HL-60/S4 (cell line): ENCODE data around the gene PARK7.
"Not testable (repeated sequence)": the region's sequence is repeated elsewhere in the genome, so short reads cannot be mapped to it uniquely, and the experiment has no call there.

ENCODE experiments used
- in situ Hi-C: fragments of 300-500 bp; cut with MboI; formaldehyde crosslinking; loops from 2 replicates; pipeline ENCODE4 v1.14.3; 2022; ENCODE audit warnings: low sequenced_read_pairs

The PARK7 gene

DNA sequence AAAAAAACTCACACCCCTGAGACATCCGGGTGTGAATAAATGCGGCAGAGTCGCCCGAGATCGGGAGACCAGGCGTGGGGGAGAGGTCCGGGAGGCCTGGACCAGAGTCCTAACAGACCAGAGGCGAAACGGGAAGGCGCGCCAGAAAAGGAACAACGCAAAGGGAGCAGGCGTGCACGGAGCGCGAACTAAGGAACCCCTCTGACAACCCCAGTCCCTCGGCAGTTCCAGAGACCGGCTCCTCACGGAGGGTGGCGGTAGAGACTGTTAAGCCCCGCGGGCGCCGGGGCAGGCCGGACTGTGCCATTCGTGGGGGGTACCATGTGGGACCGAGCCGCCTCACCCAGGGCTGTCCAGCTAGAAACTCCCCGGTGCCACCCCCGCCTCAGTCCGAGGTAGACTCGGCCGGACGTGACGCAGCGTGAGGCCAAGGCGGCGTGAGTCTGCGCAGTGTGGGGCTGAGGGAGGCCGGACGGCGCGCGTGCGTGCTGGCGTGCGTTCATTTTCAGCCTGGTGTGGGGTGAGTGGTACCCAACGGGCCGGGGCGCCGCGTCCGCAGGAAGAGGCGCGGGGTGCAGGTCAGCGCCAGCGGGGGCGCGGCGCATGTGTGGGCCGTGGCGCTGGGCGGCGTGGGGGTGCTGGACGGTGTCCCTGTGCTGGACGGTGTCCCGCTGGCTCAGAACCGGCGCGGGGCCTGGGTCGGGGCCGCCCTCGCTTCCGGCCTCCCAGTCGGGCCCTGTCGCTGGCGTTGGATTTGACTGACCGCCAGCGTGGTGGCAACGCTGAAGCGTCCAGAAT lies at the start of gene PARK7:
TSS of gene PARK7 (plus strand) at position 496 of the 798 bp plus-strand sequence. CDS start 1,075 bp downstream, outside the sequence.
- in situ Hi-C loops: no loop called here

DNA sequence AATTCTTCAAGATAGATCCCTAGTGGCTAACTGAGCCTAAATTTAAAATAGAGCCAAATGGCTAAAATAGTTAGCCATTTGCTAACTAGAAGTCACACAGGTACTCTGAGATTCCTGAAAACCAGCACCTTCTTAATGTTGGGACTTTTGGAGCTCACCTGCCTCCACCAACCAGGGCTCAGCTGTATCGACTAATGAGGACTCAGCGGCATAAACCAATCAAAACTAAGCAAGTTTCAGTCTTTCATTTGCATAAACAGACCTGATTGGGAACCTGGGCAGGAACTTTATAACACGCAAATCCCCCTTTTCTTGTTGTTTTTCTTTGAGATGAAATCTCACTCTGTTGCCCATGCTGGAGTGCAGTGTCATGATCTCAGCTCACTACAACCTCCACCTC lies 49.4 kb upstream of the PARK7 start:
- in situ Hi-C loops: no loop called here

DNA sequence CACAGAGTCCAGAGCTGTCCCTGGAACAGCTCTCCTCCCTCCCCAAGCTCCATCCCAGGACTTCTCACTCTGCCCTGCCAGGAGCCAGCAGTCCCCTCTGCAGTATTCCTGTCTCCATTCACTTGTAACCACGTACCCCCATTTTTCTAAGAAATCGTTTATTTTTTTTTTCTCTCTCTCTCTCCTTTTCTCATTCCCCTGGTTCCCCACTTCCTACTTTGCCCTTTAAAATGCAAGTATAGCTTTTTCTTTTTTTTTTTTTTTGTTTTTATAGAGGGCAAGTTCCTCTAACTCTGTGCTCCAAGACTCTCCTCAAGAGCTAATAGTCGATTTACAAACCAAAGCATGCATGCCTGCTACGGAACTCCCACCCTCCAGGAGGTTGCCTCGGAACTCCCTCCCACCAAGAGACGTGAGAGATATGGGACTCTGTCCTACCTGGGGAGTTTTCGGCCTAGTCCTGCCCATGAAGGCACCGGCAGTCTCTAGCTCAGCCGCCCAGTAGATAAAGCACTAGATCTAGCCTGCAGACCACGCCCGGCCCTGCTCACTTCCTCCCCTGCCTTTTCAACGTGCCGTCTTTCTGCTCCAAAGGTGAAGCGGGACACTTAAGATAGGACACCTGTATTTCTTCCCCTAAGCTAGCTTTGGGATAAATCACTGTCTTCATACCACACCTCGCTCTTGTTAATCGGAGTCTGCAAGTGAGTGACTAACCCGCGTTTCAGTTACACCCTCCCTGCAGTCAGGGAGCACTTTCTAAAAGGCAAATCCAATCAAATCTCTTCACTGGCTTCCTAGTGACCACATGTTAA lies 48.6 kb upstream of the PARK7 start:
- in situ Hi-C loops: no loop called here

DNA sequence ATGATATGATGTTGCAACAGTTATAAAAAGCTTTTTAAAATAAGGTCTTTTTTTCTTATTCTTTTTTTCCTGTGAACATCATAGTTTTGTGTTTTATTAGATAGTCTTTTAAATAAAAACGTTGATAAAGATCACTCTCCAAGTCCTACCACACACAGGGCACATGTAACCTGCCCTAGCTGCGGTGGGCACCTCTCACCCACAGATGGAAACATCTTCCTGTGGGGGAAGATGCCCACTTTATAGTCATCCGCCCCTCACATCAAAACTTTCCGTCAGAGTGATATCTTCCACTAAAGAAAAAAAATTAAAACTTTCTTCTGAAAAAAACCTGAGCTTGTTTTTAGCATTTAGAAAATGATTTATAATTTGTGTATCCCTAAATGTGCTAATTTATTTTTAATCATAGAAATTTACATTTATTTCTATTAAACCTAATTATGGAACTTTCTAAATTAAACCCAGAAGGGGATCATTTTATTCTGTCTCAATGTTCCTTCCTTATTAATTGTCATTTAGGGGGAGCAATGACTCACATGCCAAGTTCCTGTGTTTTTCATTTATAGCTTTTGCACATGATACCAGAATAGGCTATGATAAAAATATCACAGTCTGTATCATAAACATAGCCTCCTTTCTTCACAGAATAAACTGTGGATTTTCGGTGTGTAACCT lies 45.5 kb upstream of the PARK7 start:
- in situ Hi-C loops: no loop called here

DNA sequence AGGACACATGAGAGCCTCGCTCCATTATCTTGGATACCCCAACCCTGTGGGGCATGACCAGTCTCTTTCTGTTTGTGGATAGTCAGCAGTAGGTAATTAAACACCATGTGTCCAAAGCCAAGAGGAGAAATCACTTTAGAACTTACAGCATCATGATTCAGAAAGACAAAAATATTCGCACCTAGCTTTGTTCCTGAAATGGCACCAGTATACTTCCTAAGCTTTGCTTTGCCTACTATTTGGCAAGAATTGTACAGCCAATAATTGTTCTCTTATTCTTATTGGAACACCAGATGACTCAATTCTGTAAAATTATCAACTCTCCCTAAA lies 45.0 kb upstream of the PARK7 start:
- in situ Hi-C loops: no loop called here

DNA sequence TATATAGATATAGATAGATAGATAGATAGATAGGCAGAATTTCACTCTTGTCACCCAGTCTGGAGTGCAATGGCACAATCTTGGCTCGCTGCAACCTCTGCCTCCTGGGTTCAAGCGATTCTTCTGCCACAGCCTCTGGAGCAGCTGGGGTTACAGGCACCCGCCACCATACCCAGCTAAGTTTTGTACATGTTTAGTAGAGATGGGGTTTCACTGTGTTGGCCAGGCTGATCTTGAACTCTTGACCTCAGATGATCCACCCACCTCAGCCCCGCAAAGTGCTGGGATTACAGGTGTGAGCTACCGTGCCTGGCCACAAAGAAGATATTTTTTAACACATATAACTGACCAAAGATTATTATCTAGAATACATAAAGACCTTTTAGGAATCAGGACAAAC lies 43.5 kb upstream of the PARK7 start:
- in situ Hi-C loops: not testable (repeated sequence)

DNA sequence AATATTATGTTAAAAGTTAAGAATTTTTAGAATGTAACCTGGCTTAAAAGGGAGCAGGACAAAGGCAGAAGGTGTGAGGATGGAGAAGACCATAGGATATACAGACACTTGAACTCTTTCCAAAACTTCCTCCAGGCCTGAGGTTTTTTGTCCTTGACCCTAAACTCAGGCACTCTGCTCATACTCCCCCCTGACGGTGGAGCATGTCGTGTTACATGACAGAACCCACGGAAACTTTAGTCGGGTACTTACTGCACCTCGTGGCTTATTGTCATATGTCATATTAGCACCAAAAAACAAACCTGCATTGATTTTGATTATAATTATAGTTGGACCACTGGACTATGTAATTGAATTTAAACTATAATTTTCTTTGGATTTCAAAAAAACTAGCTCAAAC lies 41.6 kb upstream of the PARK7 start:
- in situ Hi-C loops: no loop called here

DNA sequence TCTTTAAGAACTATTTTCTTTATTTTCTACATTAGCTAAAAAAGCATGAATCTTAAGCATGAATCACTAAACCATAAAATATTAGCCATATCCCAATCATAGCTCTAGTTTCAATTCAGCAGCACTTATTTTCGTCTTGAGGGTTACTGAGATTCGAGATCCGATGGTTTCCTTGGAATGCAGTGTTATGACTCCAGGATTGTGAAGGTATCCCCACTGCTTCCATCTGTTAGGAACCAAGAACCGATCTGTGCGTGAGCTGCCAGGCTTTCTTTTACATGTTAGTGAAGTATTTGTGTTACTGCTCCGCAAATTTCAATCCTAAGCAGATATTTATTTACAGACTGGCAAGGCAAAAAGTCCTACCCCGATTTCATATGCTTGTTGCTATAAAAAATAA lies 39.7 kb upstream of the PARK7 start:
- in situ Hi-C loops: no loop called here

- in situ Hi-C loops: no loop called here
These were observed 39.2 kb upstream of the PARK7 start for GRCh38 chr1:7922301-7922700.

DNA sequence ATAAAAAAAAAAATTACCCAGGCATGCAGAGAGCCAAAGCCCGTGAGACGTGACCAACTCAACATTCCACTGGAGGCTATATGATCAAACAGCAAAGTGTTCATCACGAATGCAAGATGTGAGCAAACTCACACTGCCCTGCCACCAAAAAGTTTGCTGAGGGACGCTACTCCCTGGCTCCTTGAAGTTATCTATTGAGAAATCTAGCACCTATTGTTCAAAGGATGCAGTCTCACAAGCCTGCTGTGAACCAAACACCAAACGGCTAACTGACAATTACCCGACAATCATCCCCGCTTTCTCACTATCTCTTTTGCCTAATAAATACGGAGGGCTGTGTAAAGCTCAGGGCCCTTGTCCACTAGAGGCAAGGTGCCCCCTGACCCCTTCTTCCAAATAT lies 34.5 kb upstream of the PARK7 start:
- in situ Hi-C loops: not testable (repeated sequence)

DNA sequence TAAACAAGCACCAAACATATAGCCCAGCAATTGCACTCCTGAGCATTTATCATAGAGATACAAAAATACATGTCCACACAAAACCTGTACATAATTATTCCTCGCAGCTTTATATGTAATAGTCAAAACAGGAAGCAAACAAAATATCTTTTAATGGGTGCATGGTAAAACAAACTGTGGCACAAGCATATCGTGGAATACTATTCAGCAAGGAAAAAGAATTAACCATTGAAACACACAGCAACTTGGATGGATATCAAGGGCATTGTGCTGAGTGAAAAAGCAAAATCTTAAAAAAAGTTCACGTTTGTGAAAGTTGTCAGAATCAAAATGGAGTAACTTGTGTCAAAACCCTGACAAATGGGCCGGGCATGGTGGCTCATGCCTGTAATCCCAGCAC lies 33.3 kb upstream of the PARK7 start:
- in situ Hi-C loops: no loop called here

- in situ Hi-C loops: no loop called here
These were observed 31.9 kb upstream of the PARK7 start for GRCh38 chr1:7929637-7930036.

DNA sequence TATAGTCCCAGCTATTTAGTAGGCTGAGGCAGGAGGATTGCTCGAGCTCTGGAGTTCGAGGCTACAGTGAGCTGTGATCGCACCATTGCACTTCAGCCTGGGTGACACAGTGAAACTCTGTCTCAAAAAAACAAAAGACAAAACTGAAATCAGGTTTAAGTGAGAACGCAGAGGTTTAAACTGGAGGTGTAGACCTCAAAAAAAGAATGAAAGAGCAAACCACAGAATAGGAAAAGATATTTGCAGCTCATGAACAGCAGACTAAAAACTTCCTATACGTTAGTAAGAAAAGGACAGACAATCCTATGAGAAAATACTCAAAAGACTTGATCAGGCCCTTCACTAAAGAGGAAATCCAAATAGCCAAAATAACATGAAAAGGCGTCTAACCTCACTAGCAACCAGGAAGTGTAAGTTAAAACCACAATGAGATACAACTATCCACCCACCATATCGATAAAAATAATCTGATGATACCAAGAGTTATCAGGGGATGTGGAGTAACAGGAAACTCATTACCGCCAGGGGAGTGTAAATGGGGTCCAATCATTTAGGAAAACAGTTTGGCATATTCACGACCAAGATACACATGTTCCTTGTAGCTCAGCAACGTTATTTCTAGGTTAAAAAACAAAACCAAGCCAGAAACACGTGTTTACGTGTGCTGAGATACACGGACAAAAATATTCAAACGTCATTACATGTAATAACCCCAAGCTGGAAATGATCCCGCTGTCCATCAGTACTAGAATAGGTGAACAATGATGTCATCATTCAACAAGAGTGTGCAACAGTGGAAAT lies 30.7 kb upstream of the PARK7 start:
- in situ Hi-C loops: no loop called here

GRCh38 chr1:7931446-7931812 lies 30.1 kb upstream of the PARK7 start:
- in situ Hi-C loops: no loop called here

GRCh38 chr1:7932524-7933138 lies 28.9 kb upstream of the PARK7 start:
- in situ Hi-C loops: no loop called here

DNA sequence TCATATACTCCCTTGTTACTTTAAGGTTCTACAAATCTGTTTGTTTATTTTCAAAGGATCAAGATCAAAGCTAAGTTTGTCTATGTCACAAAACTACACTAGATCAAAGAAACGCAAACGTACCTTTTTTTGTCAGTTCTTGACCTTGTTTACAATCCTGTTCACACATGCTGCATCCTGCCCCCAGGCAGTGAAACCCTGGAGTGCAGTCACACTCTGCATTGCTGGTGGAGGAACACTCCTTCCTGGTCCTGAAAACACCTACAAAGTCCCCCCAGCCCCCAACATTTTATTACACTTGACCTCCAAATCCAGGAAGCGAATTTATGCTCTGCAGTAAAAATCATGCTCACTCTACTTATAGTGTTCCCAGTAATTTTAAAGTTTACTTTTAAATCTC lies 23.4 kb upstream of the PARK7 start:
- in situ Hi-C loops: no loop called here

DNA sequence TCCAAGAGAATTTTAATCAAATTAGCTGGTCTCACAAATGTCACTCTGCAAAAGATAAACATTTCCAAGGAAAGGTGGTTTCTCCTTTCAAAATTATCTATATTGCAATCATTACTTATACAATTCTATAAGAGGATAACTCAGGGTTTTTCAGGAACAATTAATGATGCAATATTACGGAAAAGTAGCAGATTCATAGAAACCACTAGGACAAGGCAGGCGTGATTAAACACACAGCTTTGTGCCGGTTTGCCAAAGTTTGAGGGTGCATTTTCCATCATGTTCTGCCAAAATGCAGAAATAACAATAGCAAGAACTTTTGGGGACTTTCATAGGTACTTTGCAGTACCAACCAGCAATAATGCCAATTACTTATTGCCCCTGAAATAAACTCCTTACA lies 21.5 kb upstream of the PARK7 start:
- in situ Hi-C loops: no loop called here

GRCh38 chr1:7940745-7941436 lies 20.6 kb upstream of the PARK7 start, which contains the start of gene TNFRSF9:
Gene TNFRSF9 (minus strand): TSS chr1:7940839. CDS start chr1:7939994, 845 bp downstream.
- in situ Hi-C loops: no loop called here

- in situ Hi-C loops: no loop called here
These were observed 20.1 kb upstream of the PARK7 start for GRCh38 chr1:7941437-7941793.
